Naive thymus-derived CD8-positive, alpha-beta T cell (primary cell): ENCODE results near the gene EEIG1. TPM values are rescaled to one million over a fixed set of nuclear protein-coding genes. Genes with fewer than 3 reads are reported as not detected.

Source experiments
- ATAC-seq, 2 donors: fragments of 150-1000 bp; cut with Tn5 transposase in 1 of 2; sonication (Bioruptor Pico), chemical (Tn5 transposase) in 1 of 2; 1 replicate in 1 of 2; 2 replicates in 1 of 2; pipeline ENCODE4 v1.10.0; 2021; ENCODE audit warnings: mild to moderate bottlenecking in 2 of 2, moderate library complexity in 2 of 2
- POLR2A ChIA-PET: fragments of 350-600 bp; sonication (Branson Sonifier 250); formaldehyde crosslinking; loops from one replicate; lab custom pipeline; 2021; ENCODE audit warnings: antibody characterized with exemption; lab: Charles Lee
- DNase-seq, 10 donors: peaks; one replicate each; pipeline versions ENCODE4 v3.0.0 to v3.0.0-alpha.2; 2020 to 2022
- H3K27ac Mint-ChIP-seq, 10 donors: one replicate each; pipeline ENCODE4 v1.8.0; 2020 to 2022; ENCODE audit warnings: mild to moderate bottlenecking in 10 of 10, mixed read lengths in 10 of 10, moderate library complexity in 4 of 10, inconsistent platforms in 1 of 10
- H3K27me3 Mint-ChIP-seq, 5 donors: one replicate each; pipeline ENCODE4 v1.8.0; 2021 to 2022; ENCODE audit warnings: mixed read lengths in 5 of 5
- H3K36me3 Mint-ChIP-seq, 3 donors: one replicate each; pipeline ENCODE4 v1.8.0; 2020 to 2022; ENCODE audit warnings: mixed read lengths in 3 of 3, mild to moderate bottlenecking in 2 of 3, inconsistent platforms in 1 of 3
- H3K4me1 Mint-ChIP-seq, 4 donors: one replicate each; pipeline ENCODE4 v1.8.0; 2021 to 2022; ENCODE audit warnings: mixed read lengths in 4 of 4
- H3K4me3 Mint-ChIP-seq, 10 donors: one replicate each; pipeline ENCODE4 v1.8.0; 2020 to 2022; ENCODE audit warnings: mild to moderate bottlenecking in 10 of 10, mixed read lengths in 10 of 10, moderate library complexity in 6 of 10, inconsistent platforms in 1 of 10
- H3K9me3 Mint-ChIP-seq, 9 donors: one replicate each; pipeline ENCODE4 v1.8.0; 2020 to 2022; ENCODE audit warnings: mixed read lengths in 9 of 9, mild to moderate bottlenecking in 3 of 9, inconsistent platforms in 1 of 9, moderate library complexity in 1 of 9
- polyA plus RNA-seq, 3 donors: library from polyadenylated mRNA; unstranded; fragments of 300-500 nt; fragmentation: Illumina TruSeq; gene quantifications; one replicate each; pipeline ENCODE4 v1.2.3, GENCODE V29; 2021
- total RNA-seq, 8 experiments: library from RNA in 2 of 8; stranded (reverse) in 2 of 8; gene quantifications; one replicate each; pipeline ENCODE4 v1.2.3 and lab custom pipeline; 2021 to 2026

The EEIG1 gene
- total and polyA plus RNA-seq, 5 experiments from 2014 or later: 134 to 631 (median 318) TPM

DNA sequence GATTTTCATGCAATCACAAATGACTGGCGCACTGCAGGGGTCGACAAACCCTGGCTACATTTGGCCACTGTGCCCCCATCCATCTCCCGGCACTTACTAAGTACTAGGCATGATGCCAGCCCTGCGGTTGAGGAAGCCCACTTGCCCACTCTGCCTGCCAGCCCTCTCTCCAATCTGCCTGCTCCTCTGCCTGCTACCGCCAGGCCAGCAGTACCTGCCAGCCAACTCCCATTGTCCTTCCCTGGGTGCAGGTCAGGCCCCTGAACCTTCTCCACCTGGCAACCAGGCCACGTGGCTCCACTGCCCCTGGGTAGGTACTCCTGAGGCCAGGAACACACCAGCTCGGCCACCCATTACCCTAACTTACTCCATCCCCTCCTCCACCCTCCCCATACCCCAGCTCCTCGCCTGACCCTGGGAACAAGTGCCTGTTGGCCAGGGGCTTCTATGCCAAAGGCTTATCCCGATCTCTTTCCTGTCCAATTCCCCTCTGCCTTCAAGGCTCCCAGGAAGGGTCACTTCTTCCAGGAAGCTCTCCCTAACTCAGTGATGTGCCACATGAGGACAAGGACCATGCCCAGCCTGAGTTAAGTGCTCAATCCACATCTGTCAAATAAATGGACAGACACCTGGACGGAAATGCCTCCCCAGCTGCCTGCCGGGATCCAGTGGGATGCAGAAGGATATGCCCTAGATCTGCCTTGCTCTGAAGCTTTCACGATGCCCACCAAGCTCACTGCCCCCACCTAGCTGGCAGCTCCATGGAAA, 6.6 kb downstream of the EEIG1 start:
- DNase-seq: no peak
- POLR2A ChIA-PET: interaction anchor here (1.0 to 67.4 kb wide), 4 partner anchors 6 to 93 kb away, joined by 4 to 2190 read pairs (median 1728); partner anchors contain the start of genes DPM2, EEIG1 and NAIF1
- ATAC-seq: no peak
- Mint-ChIP-seq H3K4me3 (peak overlapping the region; percentile 87 to 99 (median 94)), H3K27me3 (no peaks in the 10 kb centered on the region), H3K27ac (peak overlapping the region; percentile 92 to 100 (median 96)), H3K36me3 (peaks cover 8 to 68% (median 20%) of the 10 kb centered on the region in 3 donors), H3K9me3 (no peaks in the 10 kb centered on the region), H3K4me1 (peaks cover 38 to 86% (median 71%) of the 10 kb centered on the region in 4 donors)

DNA sequence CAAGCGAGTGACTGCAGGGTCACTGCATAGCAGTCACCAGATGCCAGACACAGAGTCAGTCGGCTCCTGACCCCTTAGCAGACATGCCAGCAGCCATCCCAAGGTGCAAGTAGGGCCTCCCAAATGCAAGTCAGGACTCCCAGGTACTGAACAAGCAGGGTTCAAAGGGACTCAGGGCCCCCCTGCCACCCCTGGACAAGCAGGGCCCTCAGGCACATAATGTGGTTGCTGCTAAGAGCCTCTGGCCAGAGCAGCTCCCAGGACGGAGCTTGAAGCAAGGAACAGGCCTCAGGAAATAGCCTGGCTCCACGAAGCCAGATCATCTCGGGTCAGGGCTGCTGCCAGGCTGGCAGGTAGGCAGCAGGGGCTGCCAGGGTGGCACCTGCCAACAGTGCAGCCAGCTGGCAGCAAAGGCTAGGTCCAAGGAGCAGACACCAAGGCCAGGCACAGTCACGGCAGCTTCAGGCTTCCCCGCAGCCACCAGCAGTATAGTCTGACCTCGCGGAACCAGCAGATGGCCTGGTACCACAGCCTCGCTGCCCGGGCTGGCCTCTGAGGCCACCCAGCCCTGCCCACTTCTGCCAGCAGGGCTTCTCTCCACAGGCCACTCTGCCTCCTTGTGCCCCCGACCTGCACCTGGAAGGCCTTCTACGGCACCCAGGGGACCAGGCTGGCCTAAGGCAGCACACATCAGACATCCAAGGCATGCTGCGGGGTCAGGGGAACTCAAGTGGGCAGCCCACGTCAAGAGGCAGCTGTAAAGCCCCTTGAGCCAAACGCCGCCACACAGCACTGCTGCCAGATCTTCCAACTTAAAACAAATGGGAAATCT, 7.4 kb downstream of the EEIG1 start:
- H3K4me1 Mint-ChIP-seq: peaks cover 45 to 90% (median 79%) of the 10 kb centered on the region in 4 donors
- no peaks in the 10 kb centered on the region for H3K27me3 Mint-ChIP-seq
- H3K4me3 Mint-ChIP-seq: peak overlapping the region; percentile 87 to 99 (median 94)
- peak overlapping the region; percentile 92 to 100 (median 96) for H3K27ac Mint-ChIP-seq
- no peaks in the 10 kb centered on the region for H3K9me3 Mint-ChIP-seq
- peaks cover 4 to 67% (median 15%) of the 10 kb centered on the region in 3 donors for H3K36me3 Mint-ChIP-seq
- ATAC-seq (no peak), DNase-seq (no peak)
- POLR2A ChIA-PET: interaction anchor here (1.0 to 67.4 kb wide), 4 partner anchors 7 to 94 kb away, joined by 4 to 2190 read pairs (median 1728); partner anchors contain the start of genes DPM2, EEIG1 and NAIF1

GRCh38 chr9:127972236-127972871, 8.4 kb downstream of the EEIG1 start:
- Mint-ChIP-seq H3K9me3 (no peaks in the 10 kb centered on the region), H3K36me3 (peaks cover 4 to 59% (median 10%) of the 10 kb centered on the region in 3 donors), H3K4me1 (peaks cover 53 to 91% (median 88%) of the 10 kb centered on the region in 4 donors), H3K27me3 (no peaks in the 10 kb centered on the region), H3K27ac (peak overlapping the region; percentile 92 to 100 (median 96)), H3K4me3 (peak overlapping the region; percentile 87 to 99 (median 94))
- DNase-seq (no peak), ATAC-seq (no peak)
- POLR2A ChIA-PET: interaction anchor here (0.6 to 67.4 kb wide), 7 partner anchors 6 to 218 kb away, joined by 3 to 2190 read pairs (median 28); partner anchors contain the start of genes DPM2, EEIG1, NAIF1 and SLC25A25

DNA sequence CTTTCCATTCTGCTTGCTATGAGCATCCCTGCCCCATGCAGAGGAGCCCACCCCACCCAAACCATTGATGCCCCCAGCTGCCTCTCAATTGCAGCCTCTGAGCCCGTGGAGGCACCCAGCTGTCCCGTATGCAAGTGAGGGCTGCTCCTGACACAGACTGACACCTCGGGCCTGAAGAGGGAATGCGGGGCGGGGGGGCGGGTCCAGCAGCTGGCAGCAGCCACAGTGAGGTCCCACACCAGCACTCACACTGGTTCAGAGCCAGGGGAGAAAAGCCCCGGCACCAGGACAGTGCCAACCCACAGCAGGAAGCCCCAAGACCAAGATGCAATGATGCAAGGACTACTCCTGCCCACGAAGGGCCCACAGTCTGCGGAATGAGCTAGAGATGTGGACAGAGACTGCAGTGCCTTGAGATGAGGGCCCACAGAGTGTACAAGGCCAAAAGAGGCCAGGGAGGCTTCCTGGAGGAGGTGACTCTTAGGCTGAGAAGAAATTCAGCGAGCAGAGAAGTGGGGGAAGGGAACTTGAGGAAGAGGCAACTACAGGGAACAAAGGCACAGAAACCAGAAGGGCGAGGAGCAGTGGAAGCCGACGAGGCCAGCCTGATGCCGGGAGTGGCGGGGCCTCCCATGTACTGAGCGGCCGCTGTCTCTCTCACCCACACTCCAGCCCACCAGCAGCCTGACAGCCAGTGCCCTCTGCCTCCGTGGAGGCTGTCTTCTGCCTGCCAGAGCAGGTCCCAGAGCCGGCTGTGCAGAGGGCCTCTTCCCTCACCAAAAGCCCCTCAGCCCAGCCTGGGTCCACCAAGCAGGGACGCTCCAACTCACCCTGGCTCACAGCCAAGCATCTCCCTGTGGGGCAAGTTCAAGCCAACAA, 9.2 kb downstream of the EEIG1 start:
- H3K4me1 Mint-ChIP-seq: peaks cover 59 to 97% (median 94%) of the 10 kb centered on the region in 4 donors
- POLR2A ChIA-PET: interaction anchor here (1.0 to 67.4 kb wide), 7 partner anchors 5 to 101 kb away, joined by 3 to 2190 read pairs (median 28); partner anchors contain the start of genes DPM2, EEIG1, NAIF1 and SLC25A25
- ATAC-seq (peak; percentile 8 to 15), DNase-seq (no peak)
- H3K36me3 Mint-ChIP-seq: peaks cover 4 to 54% (median 10%) of the 10 kb centered on the region in 3 donors
- H3K4me3 Mint-ChIP-seq: peak overlapping the region; percentile 87 to 99 (median 94)
- peak overlapping the region; percentile 92 to 100 (median 98) for H3K27ac Mint-ChIP-seq
- no peaks in the 10 kb centered on the region for H3K27me3 Mint-ChIP-seq
- no peaks in the 10 kb centered on the region for H3K9me3 Mint-ChIP-seq

GRCh38 chr9:127970401-127971313, 10.1 kb downstream of the EEIG1 start:
- Mint-ChIP-seq H3K4me3 (peak overlapping the region; percentile 87 to 99 (median 92)), H3K9me3 (no peaks in the 10 kb centered on the region), H3K27ac (peak overlapping the region; percentile 92 to 100 (median 98)), H3K4me1 (peaks cover 54 to 97% (median 93%) of the 10 kb centered on the region in 4 donors), H3K36me3 (peaks cover 0 to 45% (median 2%) of the 10 kb centered on the region in 3 donors), H3K27me3 (no peaks in the 10 kb centered on the region)
- ATAC-seq (peak; percentile 57 to 75), DNase-seq (peak in 9 of 10 donors; percentile 58 to 87 (median 74))
- POLR2A ChIA-PET: interaction anchor here (0.6 to 67.4 kb wide), 11 partner anchors 5 to 122 kb away, joined by 3 to 2190 read pairs (median 5); partner anchors contain the start of genes DPM2, EEIG1, NAIF1 and SLC25A25

DNA sequence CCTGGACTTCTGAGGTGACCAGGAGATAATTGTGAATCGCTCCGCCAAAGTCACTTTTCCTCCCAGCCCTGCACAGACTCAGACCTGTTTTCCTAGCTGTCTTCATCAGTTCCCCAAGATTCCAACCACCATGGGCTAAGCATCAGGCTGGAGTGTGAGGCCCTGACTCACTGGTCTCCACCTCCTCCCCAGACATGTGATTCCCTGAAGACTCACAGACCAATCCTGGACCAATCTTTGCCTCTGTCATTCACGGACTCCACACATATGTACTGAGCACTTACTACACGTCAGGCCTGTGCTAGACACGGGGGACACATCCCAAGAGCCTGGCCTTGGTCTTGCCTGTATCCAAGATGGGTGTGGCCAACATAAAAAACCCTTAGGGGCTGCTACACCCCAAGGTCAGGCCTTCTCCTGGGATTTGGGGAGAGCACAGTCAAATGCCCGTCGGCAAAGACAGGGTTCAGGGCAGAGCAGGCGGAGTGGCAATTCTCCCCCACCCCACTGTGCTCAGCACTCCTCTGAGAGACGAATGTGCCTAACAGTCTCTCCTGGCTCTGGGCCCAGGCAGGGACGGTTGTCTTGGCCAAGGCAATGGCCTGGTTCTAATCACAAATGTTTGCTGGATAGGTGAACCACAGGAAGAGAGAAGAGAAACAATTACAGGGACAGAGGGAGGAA, 11.9 kb downstream of the EEIG1 start:
- no peaks in the 10 kb centered on the region for H3K9me3 Mint-ChIP-seq
- H3K27ac Mint-ChIP-seq: peak overlapping the region; percentile 92 to 100 (median 98)
- DNase-seq (no peak), ATAC-seq (no peak)
- H3K27me3 Mint-ChIP-seq: no peaks in the 10 kb centered on the region
- peak overlapping the region; percentile 87 to 99 (median 92) for H3K4me3 Mint-ChIP-seq
- peaks cover 53 to 99% (median 94%) of the 10 kb centered on the region in 4 donors for H3K4me1 Mint-ChIP-seq
- H3K36me3 Mint-ChIP-seq: peaks cover 0 to 36% (median 0%) of the 10 kb centered on the region in 3 donors
- POLR2A ChIA-PET: interaction anchor here (5.4 to 67.4 kb wide), 5 partner anchors 3 to 97 kb away, joined by 28 to 2190 read pairs (median 1266); partner anchors contain the start of genes DPM2, EEIG1, NAIF1 and SLC25A25

- DNase-seq (no peak), ATAC-seq (no peak)
- H3K9me3 Mint-ChIP-seq: no peaks in the 10 kb centered on the region
- H3K4me1 Mint-ChIP-seq: peaks cover 61 to 99% (median 98%) of the 10 kb centered on the region in 4 donors
- no peaks in the 10 kb centered on the region for H3K27me3 Mint-ChIP-seq
- POLR2A ChIA-PET: interaction anchor here (1.4 to 67.4 kb wide), 5 partner anchors 2 to 183 kb away, joined by 4 to 2190 read pairs (median 737); partner anchors contain the start of genes DPM2, EEIG1, NAIF1 and SLC25A25
- H3K27ac Mint-ChIP-seq: peak overlapping the region; percentile 92 to 100 (median 98)
- peak overlapping the region; percentile 87 to 99 (median 92) for H3K4me3 Mint-ChIP-seq
- H3K36me3 Mint-ChIP-seq: peaks cover 0 to 44% (median 3%) of the 10 kb centered on the region in 3 donors
Measured at GRCh38 chr9:127968042-127968441, 12.7 kb downstream of the EEIG1 start.

DNA sequence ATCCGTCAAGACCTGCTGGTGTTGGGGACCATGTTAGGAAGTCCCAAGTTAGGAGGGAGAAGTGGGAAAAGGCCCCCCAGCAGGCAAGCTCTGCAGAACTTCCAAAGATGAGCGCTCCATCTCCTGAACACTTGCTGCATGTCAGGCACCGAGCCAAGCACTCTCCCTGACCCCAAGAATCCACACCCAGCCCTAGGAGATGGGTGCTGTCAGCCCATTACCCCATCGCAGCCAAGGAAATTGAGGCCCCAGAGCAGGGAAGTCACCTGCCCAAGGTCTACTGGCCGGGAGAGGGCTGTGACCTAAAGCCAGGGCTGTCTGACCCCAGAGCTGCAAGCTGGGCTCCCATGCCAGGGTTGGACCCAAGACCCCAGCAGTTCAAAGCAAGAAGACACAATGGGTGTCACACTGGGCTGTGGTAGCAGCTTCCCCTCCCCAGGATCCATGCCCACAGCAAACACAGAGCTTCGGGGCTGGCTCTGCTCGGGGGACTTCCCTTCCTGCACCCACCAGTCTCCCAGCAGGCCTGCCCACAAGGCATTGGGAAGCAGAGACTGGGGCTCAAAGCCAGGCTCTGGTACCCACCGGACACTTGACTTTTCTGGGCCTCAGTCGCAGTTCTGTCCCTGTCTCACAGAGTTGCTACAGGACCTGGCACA, 13.5 kb downstream of the EEIG1 start:
- H3K4me1 Mint-ChIP-seq: peaks cover 64 to 99% (median 98%) of the 10 kb centered on the region in 4 donors
- POLR2A ChIA-PET: interaction anchor here (1.4 to 67.4 kb wide), 5 partner anchors 1 to 182 kb away, joined by 4 to 2190 read pairs (median 737); partner anchors contain the start of genes DPM2, EEIG1, NAIF1 and SLC25A25
- H3K27me3 Mint-ChIP-seq: no peaks in the 10 kb centered on the region
- peak in 1 of 2 donors; percentile 6 for ATAC-seq
- no peaks in the 10 kb centered on the region for H3K9me3 Mint-ChIP-seq
- peak overlapping the region; percentile 92 to 100 (median 98) for H3K27ac Mint-ChIP-seq
- peak overlapping the region; percentile 87 to 99 (median 92) for H3K4me3 Mint-ChIP-seq
- DNase-seq: no peak
- peaks cover 0 to 51% (median 7%) of the 10 kb centered on the region in 3 donors for H3K36me3 Mint-ChIP-seq
